OCI-LY1 (cell line): Measurements from ENCODE around the gene DCAF8L1.

Experiments
- EZH2 ChIP-seq: fragments of 200-600 bp; sonication (generic), shearing (Covaris generic); IDR thresholded peaks from 2 replicates; pipeline ENCODE4 v1.8.0; 2017; ENCODE audit warnings: borderline replicate concordance, mixed run types, mild to moderate bottlenecking, antibody characterized with exemption, low read length, moderate library complexity, mixed read lengths
- TF ChIP-seq, protein P1 (sequence below): fragments of 200-600 bp; sonication (generic), shearing (Covaris generic); IDR thresholded peaks from 2 replicates; pipeline ENCODE4 v1.5.1; 2017; ENCODE audit warnings: mild to moderate bottlenecking, antibody characterized with exemption, low read length, moderate library complexity, mixed read lengths

DNA sequence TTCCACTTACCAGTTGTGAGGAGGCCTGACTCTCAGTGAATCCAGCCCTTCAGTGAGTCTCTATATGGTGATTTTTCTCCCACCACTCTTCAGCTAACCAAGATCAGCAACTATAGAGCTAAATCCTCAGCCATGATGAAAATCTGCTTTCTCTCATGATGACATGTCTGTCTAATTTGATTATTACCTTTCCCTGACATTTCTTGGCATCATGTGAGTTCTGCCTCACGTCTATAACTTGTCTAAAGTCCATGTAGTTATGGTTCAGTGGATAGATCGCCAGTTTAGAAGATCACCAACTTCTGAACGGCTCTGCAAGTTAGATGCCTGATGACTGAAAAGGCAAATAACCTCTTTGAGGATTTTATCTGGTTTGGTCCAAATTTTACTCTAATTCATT, 14.9 kb upstream of the DCAF8L1 start:
- TF ChIP-seq, protein P1, sequence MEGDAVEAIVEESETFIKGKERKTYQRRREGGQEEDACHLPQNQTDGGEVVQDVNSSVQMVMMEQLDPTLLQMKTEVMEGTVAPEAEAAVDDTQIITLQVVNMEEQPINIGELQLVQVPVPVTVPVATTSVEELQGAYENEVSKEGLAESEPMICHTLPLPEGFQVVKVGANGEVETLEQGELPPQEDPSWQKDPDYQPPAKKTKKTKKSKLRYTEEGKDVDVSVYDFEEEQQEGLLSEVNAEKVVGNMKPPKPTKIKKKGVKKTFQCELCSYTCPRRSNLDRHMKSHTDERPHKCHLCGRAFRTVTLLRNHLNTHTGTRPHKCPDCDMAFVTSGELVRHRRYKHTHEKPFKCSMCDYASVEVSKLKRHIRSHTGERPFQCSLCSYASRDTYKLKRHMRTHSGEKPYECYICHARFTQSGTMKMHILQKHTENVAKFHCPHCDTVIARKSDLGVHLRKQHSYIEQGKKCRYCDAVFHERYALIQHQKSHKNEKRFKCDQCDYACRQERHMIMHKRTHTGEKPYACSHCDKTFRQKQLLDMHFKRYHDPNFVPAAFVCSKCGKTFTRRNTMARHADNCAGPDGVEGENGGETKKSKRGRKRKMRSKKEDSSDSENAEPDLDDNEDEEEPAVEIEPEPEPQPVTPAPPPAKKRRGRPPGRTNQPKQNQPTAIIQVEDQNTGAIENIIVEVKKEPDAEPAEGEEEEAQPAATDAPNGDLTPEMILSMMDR, result no peak
- TF ChIP-seq EZH2, result no peak
